ENCODE data around the gene ITGAV. TPM values are rescaled to one million over a fixed set of nuclear protein-coding genes. Genes with fewer than 3 reads are reported as not detected.

ITGAV gene
- total RNA-seq, 1 experiment from 2014 or later, result 26.9 TPM

GRCh38 chr2:186561467-186562208, 28.2 kb upstream of the ITGAV start:
- no peak overlapping the region for H3K4ac ChIP-seq (ENCODE audit: low read depth, low read length)
- Mint-ChIP-seq H3K4me3 (no peak overlapping the region), H3K36me3 (ENCODE audit: insufficient read depth in 1 of 3, low read depth in 3 of 3) (peaks cover 0 to 8% (median 5%) of the 10 kb centered on the region in 3 experiments; a peak in 5 of 7 replicates), H3K27ac (no peak overlapping the region), H3K4me1 (no peaks in the 10 kb centered on the region), H3K27me3 (ENCODE audit: low read depth) (no peaks in the 10 kb centered on the region), H3K9me3 (peaks cover 6 to 8% of the 10 kb centered on the region in 2 experiments; a peak in 4 of 5 replicates)
- DNase-seq, result no peak
- H4K20me1 ChIP-seq (ENCODE audit: control insufficient read depth, insufficient read depth, insufficient read length), result no peaks in the 10 kb centered on the region
- H2BK120ac ChIP-seq (ENCODE audit: low read depth, low read length, poor library complexity, severe bottlenecking), result no peak overlapping the region
- no peak overlapping the region for H3K56ac ChIP-seq (ENCODE audit: insufficient read length, low read depth, low read length)
- H2BK20ac ChIP-seq (ENCODE audit: low read depth, low read length, poor library complexity, severe bottlenecking), result no peak overlapping the region
- H3K9me3 ChIP-seq (ENCODE audit: control insufficient read depth, low read depth, low read length), result no peaks in the 10 kb centered on the region
- no peak overlapping the region for H4K8ac ChIP-seq (replicated peaks; ENCODE audit: insufficient read length, low read depth, low read length)
- no peak overlapping the region for H3K9ac ChIP-seq (ENCODE audit: extremely low read depth, insufficient read length, low read length)
- H4K5ac ChIP-seq (ENCODE audit: insufficient read length, low read depth, low read length), result no peak overlapping the region
- no peak overlapping the region for H2AK5ac ChIP-seq (ENCODE audit: insufficient read length, low read length)
- TF ChIP-seq CTCF (conservative IDR thresholded peaks at IDR 0.05), result no peak
- H3K79me1 ChIP-seq (ENCODE audit: insufficient read depth, low read depth, low read length, poor library complexity, severe bottlenecking), result no peaks in the 10 kb centered on the region
- H3K4me2 ChIP-seq (ENCODE audit: insufficient read depth, insufficient read length, low read length), result no peak overlapping the region
- H3K27me3 ChIP-seq (ENCODE audit: insufficient read depth, low read length), result no peaks in the 10 kb centered on the region
- no peak overlapping the region for H2BK15ac ChIP-seq (ENCODE audit: low read depth, low read length)
- no CpG with 5 or more reads among the region's 6 CpGs for whole genome bisulfite sequencing (ENCODE audit: extremely low coverage, insufficient read length, low lambda C conversion rate)
- H3K79me2 ChIP-seq (ENCODE audit: insufficient read depth, low read length), result no peaks in the 10 kb centered on the region
- H2AFZ ChIP-seq (ENCODE audit: low read length), result no peak overlapping the region
- no peak overlapping the region for H3T11ph ChIP-seq (ENCODE audit: low read length)
- H3K23me2 ChIP-seq (ENCODE audit: insufficient read length, low read depth, low read length, poor library complexity, severe bottlenecking), result no peaks in the 10 kb centered on the region
- H4K91ac ChIP-seq (ENCODE audit: insufficient read length, low read depth, low read length), result no peak overlapping the region
- H3K23ac ChIP-seq (ENCODE audit: insufficient read length, low read depth, low read length), result no peak overlapping the region
- no peak overlapping the region for H3K18ac ChIP-seq (ENCODE audit: insufficient read length, low read depth, low read length)
- no peak overlapping the region for H2BK12ac ChIP-seq (ENCODE audit: insufficient read length, low read depth, low read length)
- no peak overlapping the region for H3K14ac ChIP-seq (ENCODE audit: insufficient read depth, low read length)
- H3K4me1 ChIP-seq (ENCODE audit: insufficient read depth, low read length), result no peaks in the 10 kb centered on the region
- H3K27ac ChIP-seq (ENCODE audit: insufficient read length, low read depth, low read length), result no peak overlapping the region
- no peak overlapping the region for H2BK5ac ChIP-seq (ENCODE audit: insufficient read length, low read length)
